Mesenchymal stem cell (in vitro differentiated cells and primary cell): ENCODE measurements around the gene KRTAP10-12.

Experiments used
- DNase-seq: peaks from one replicate; pipeline ENCODE4 v3.0.0-alpha.2; 2013
- H2AFZ ChIP-seq: one replicate; pipeline ENCODE4 v1.6.1; 2013; ENCODE audit warnings: low read depth, mild to moderate bottlenecking, control low read depth, inconsistent platforms, low read length, moderate library complexity
- H2AK5ac ChIP-seq: 2 replicates; pipeline ENCODE4 v1.6.1; 2013; ENCODE audit warnings: low read length, moderate library complexity, mild to moderate bottlenecking, inconsistent platforms; ENCODE audit not compliant: severe bottlenecking
- H2BK120ac ChIP-seq: one replicate; pipeline ENCODE4 v1.6.1; 2013; ENCODE audit warnings: low read depth, mild to moderate bottlenecking, inconsistent platforms, low read length, moderate library complexity
- H2BK12ac ChIP-seq, 2 experiments: one replicate each; pipeline ENCODE4 v1.6.1; 2013; ENCODE audit warnings: inconsistent platforms in 2 of 2, low read length in 2 of 2, mild to moderate bottlenecking in 2 of 2, moderate library complexity in 2 of 2, control low read depth in 1 of 2
- H2BK15ac ChIP-seq: one replicate; pipeline ENCODE4 v1.6.1; 2013; ENCODE audit warnings: mild to moderate bottlenecking, low read depth, inconsistent platforms; ENCODE audit not compliant: poor library complexity, severe bottlenecking
- H2BK5ac ChIP-seq: 2 replicates; pipeline ENCODE4 v1.6.1; 2013; ENCODE audit warnings: low read depth, mild to moderate bottlenecking, low read length, control low read depth, inconsistent platforms; ENCODE audit not compliant: poor library complexity, severe bottlenecking
- H3K14ac ChIP-seq, 2 experiments: one replicate each; pipeline ENCODE4 v1.6.1; 2013; ENCODE audit warnings: inconsistent platforms in 2 of 2, low read length in 2 of 2, control low read depth in 1 of 2, mild to moderate bottlenecking in 1 of 2, moderate library complexity in 1 of 2
- H3K18ac ChIP-seq, 2 experiments: one replicate each; pipeline ENCODE4 v1.6.1; 2013; ENCODE audit warnings: inconsistent platforms in 2 of 2, low read length in 2 of 2, control low read depth in 1 of 2, low read depth in 1 of 2, mild to moderate bottlenecking in 1 of 2
- H3K23ac ChIP-seq, 2 experiments: one replicate each; pipeline ENCODE4 v1.6.1; 2013; ENCODE audit warnings: inconsistent platforms in 2 of 2, low read length in 2 of 2, mild to moderate bottlenecking in 2 of 2, moderate library complexity in 2 of 2, control low read depth in 1 of 2
- H3K27ac ChIP-seq: 2 replicates; pipeline ENCODE4 v1.5.1; 2013; ENCODE audit warnings: mild to moderate bottlenecking, moderate library complexity, low read length, control low read depth, inconsistent platforms; ENCODE audit not compliant: poor library complexity, severe bottlenecking
- H3K27me3 ChIP-seq, 2 experiments: 2 replicates each; pipeline versions ENCODE4 v1.6.1 to v1.7.0; 2013; ENCODE audit warnings: low read length in 2 of 2, mild to moderate bottlenecking in 2 of 2, moderate library complexity in 2 of 2, control low read depth in 1 of 2, inconsistent platforms in 1 of 2; ENCODE audit not compliant: control insufficient read depth in 1 of 2, insufficient read depth in 1 of 2
- H3K36me3 ChIP-seq, 2 experiments: 2 replicates each; pipeline versions ENCODE4 v1.6.1 to v1.7.0; 2013; ENCODE audit warnings: low read length in 2 of 2, control low read depth in 1 of 2, inconsistent platforms in 1 of 2, low read depth in 1 of 2, mild to moderate bottlenecking in 1 of 2; ENCODE audit not compliant: insufficient read depth in 2 of 2, control insufficient read depth in 1 of 2
- H3K4ac ChIP-seq, 2 experiments: one replicate each; pipeline ENCODE4 v1.6.1; 2013; ENCODE audit warnings: inconsistent platforms in 2 of 2, low read length in 2 of 2, mild to moderate bottlenecking in 2 of 2, moderate library complexity in 2 of 2, control low read depth in 1 of 2, low read depth in 1 of 2
- H3K4me1 ChIP-seq: 2 replicates; pipeline ENCODE4 v1.6.1; 2013; ENCODE audit warnings: low read depth, low read length, control low read depth; ENCODE audit not compliant: control insufficient read depth, insufficient read depth
- H3K4me2 ChIP-seq: 2 replicates; pipeline ENCODE4 v1.6.1; 2013; ENCODE audit warnings: low read length, mild to moderate bottlenecking, inconsistent platforms; ENCODE audit not compliant: poor library complexity, severe bottlenecking
- H3K4me3 ChIP-seq, 2 experiments: 2 replicates each; pipeline versions ENCODE4 v1.5.1 to v1.7.0; 2013; ENCODE audit warnings: low read length in 2 of 2, mild to moderate bottlenecking in 2 of 2, control low read depth in 1 of 2, low read depth in 1 of 2; ENCODE audit not compliant: insufficient read depth in 1 of 2
- H3K79me1 ChIP-seq: replicated peaks from 2 replicates; pipeline ENCODE4 v1.6.1; 2013; ENCODE audit warnings: mild to moderate bottlenecking, control low read depth, low read length, inconsistent platforms; ENCODE audit not compliant: poor library complexity, severe bottlenecking
- H3K9ac ChIP-seq: 2 replicates; pipeline ENCODE4 v1.7.0; 2013; ENCODE audit warnings: mild to moderate bottlenecking, low read length, moderate library complexity
- H3K9me3 ChIP-seq: 2 replicates; pipeline ENCODE4 v1.7.0; 2013; ENCODE audit warnings: mild to moderate bottlenecking, low read length; ENCODE audit not compliant: control insufficient read depth
- H4K8ac ChIP-seq: one replicate; pipeline ENCODE4 v1.6.1; 2013; ENCODE audit warnings: inconsistent platforms, mild to moderate bottlenecking, low read length, moderate library complexity
- H4K91ac ChIP-seq: one replicate; pipeline ENCODE4 v1.6.1; 2013; ENCODE audit warnings: mild to moderate bottlenecking, low read length, inconsistent platforms
- WGBS: methylation state at CpG from one replicate; pipeline ENCODE4 v1.1.7; 2013; ENCODE audit warnings: mixed read lengths; 5-methylcytosine and 5-hydroxymethylcytosine counted together

Gene KRTAP10-12

DNA sequence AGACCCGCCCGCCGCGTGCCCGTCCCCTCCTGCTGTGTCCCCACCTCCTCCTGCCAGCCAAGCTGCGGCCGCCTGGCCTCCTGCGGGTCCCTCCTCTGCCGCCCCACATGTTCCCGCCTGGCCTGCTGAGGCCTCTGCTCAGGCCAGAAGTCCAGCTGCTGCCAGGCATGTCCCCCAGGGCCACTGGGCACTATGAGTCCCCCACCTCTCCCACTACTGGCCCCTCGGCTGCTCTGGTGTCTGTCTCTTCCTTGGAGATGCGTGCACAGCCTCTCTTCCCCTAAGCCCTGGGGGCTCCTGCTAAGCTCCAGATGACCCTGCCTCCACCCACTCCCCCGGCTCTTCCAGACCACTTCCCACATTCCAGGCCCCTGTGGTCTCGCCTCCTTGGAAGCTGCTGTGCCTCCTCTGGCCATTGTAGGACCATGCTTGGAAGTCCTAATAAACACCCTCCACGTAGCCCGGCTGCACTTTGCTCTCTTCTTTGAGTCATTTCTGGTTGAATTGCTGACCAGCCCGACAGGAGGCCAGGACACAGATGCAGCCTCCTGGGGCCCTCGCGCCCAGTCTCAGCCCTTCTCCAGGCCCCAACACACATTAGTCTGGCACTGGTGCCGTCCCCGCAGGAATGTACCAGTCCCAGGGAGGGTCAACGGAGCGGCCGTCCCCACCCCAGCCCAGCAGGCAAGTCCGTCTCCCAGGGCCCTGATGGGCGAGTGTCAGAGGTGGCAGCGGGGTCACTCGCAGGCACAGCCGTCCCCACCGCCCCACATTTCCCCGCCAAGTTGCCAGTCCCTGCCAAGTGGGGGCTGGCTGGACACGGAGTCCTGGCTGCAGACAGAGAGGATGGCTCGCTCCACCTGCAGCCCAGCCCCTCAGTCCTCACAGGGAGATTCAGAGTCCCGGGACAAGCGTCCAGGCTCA is 1.1 kb downstream of the KRTAP10-12 start:
- Histone ChIP-seq H3K9ac (no peak overlapping the region), H2BK5ac (no peak overlapping the region), H3K14ac (peak overlapping the region in 1 of 2 experiments; percentile 31), H3K4me1 (peaks cover 12% of the 10 kb centered on the region), H3K27ac (no peak overlapping the region), H3K9me3 (peaks cover 10% of the 10 kb centered on the region), H3K23ac (peak overlapping the region in 1 of 2 experiments; percentile 64), H2BK15ac (no peak overlapping the region), H3K36me3 (no peaks in the 10 kb centered on the region), H3K18ac (no peak overlapping the region), H4K8ac (no peak overlapping the region), H3K4me3 (no peak overlapping the region), H3K79me1 (no peaks in the 10 kb centered on the region), H2AK5ac (no peak overlapping the region), H2AFZ (peak overlapping the region; percentile 19), H2BK12ac (no peak overlapping the region), H3K27me3 (peaks cover 67 to 75% of the 10 kb centered on the region in 2 experiments), H3K4ac (no peak overlapping the region), H3K4me2 (no peak overlapping the region), H4K91ac (no peak overlapping the region), H2BK120ac (no peak overlapping the region)
- no peak for DNase-seq
- 30% methylated on average over 35 of the region's 35 CpGs for WGBS

GRCh38 chr21:44699502-44700001 is 2.6 kb downstream of the KRTAP10-12 start:
- Histone ChIP-seq H3K9ac (no peak overlapping the region), H3K27me3 (peaks cover 82 to 89% of the 10 kb centered on the region in 2 experiments), H3K4ac (no peak overlapping the region), H2BK15ac (no peak overlapping the region), H3K18ac (no peak overlapping the region), H2AFZ (no peak overlapping the region), H4K8ac (no peak overlapping the region), H3K4me1 (peaks cover 12% of the 10 kb centered on the region), H2BK5ac (no peak overlapping the region), H3K4me2 (no peak overlapping the region), H3K27ac (no peak overlapping the region), H3K79me1 (no peaks in the 10 kb centered on the region), H3K9me3 (no peaks in the 10 kb centered on the region), H2AK5ac (no peak overlapping the region), H2BK120ac (no peak overlapping the region), H3K4me3 (no peak overlapping the region), H3K36me3 (peaks cover 0 to 4% of the 10 kb centered on the region in 2 experiments), H4K91ac (no peak overlapping the region), H3K23ac (no peak overlapping the region), H2BK12ac (no peak overlapping the region), H3K14ac (no peak overlapping the region)
- WGBS, result 72% methylated on average over 17 of the region's 17 CpGs
- no peak for DNase-seq

DNA sequence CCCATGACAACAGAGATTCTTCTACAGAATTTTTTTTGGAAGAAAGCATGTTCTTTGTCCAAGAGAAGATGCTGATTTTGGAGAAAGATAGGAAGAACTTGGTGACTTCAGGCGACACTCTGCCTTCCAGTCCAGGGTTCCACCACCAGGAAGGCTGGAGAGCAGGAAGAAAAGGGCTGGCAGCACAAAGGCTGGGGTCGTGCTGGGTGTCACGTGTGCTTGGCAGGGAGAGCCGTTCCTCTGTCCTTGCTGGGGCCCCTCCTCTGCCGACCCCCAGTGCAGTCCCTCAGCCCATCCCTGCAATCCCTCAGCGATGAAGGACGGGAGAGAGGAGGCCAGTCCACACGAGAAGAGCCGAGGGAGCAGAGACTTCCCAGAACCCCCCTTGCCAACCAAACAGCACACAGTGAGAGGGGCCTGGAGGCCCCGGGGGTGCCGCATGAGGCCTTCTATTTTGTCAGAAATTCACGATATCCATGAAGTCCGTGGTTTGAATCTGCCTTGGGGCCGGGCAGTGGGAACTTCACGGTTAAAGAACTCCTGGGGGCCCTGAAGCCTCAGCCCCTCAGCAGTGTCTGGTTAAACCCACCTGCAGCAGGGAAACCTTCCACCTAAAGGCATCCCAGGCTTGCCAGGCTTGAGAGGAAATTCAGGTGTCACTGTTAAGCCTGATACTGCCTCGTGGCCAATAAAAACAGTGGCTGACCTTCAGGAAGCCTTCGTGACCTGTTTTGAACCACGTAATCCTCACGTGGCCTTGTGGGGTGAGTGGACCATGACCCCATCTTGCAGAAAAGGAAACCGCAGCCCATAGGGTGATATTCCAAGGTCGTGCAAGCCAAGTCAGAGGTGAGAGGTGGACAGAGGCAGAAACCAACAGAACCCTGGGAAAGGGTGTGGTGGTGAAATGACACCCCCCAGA is 3.4 kb downstream of the KRTAP10-12 start:
- 77% methylated on average over 20 of the region's 21 CpGs for WGBS
- Histone ChIP-seq H2BK5ac (no peak overlapping the region), H3K9me3 (no peaks in the 10 kb centered on the region), H3K14ac (peak overlapping the region in 1 of 2 experiments; percentile 49), H2BK12ac (no peak overlapping the region), H3K36me3 (peaks cover 0 to 4% of the 10 kb centered on the region in 2 experiments), H3K4me2 (no peak overlapping the region), H2AFZ (no peak overlapping the region), H3K4me3 (no peak overlapping the region), H2BK15ac (no peak overlapping the region), H3K27me3 (peaks cover 85 to 88% of the 10 kb centered on the region in 2 experiments), H3K79me1 (no peaks in the 10 kb centered on the region), H4K91ac (no peak overlapping the region), H3K27ac (no peak overlapping the region), H2AK5ac (no peak overlapping the region), H4K8ac (no peak overlapping the region), H3K4ac (no peak overlapping the region), H3K9ac (no peak overlapping the region), H3K23ac (no peak overlapping the region), H3K4me1 (peaks cover 12% of the 10 kb centered on the region), H3K18ac (no peak overlapping the region), H2BK120ac (no peak overlapping the region)
- no peak for DNase-seq
